Epithelial cell of proximal tubule (primary cell): ENCODE data around the gene OLIG1. TPM values are rescaled to one million over a fixed set of nuclear protein-coding genes. Genes with fewer than 3 reads are reported as not detected.

Source experiments
- DNase-seq: peaks from one replicate; pipeline ENCODE4 v3.0.0-alpha.2; 2011; ENCODE audit warnings: low read depth
- H3K4me3 ChIP-seq: 2 replicates; pipeline ENCODE4 v1.5.1; 2011; ENCODE audit warnings: low read depth, mild to moderate bottlenecking, low read length
- CTCF ChIP-seq: conservative IDR thresholded peaks from 2 replicates; pipeline ENCODE4 v1.5.1; 2012; ENCODE audit warnings: low read depth, mild to moderate bottlenecking, low read length
- total RNA-seq: library from RNA; depleted of rRNA; stranded (reverse); fragments of >200 nt; gene quantifications from 2 replicates; pipeline ENCODE4 v1.2.3, GENCODE V29; 2015

OLIG1 gene
- not detected in 2 replicates for total RNA-seq

- no peak for TF ChIP-seq CTCF
- no peak within 1 kb of the TSS for H3K4me3 ChIP-seq
- DNase-seq, result no peak
Observed at GRCh38 chr21:33069994-33070743, at the start of gene OLIG1. OLIG1 (plus strand) TSS chr21:33070141; CDS start chr21:33070247, 106 bp downstream.

GRCh38 chr21:33020558-33021100 lies 49.3 kb upstream of the OLIG1 start:
- H3K4me3 ChIP-seq, result no peak overlapping the region
- DNase-seq, result no peak
- TF ChIP-seq CTCF, result no peak

GRCh38 chr21:33021150-33021549 lies 48.8 kb upstream of the OLIG1 start:
- H3K4me3 ChIP-seq, result no peak overlapping the region
- no peak for DNase-seq
- TF ChIP-seq CTCF, result no peak

GRCh38 chr21:33021667-33022066 lies 48.3 kb upstream of the OLIG1 start:
- DNase-seq, result no peak
- TF ChIP-seq CTCF, result no peak
- H3K4me3 ChIP-seq, result no peak overlapping the region

- H3K4me3 ChIP-seq, result no peak overlapping the region
- DNase-seq, result no peak
- TF ChIP-seq CTCF, result no peak
Observed at GRCh38 chr21:33022489-33022827, 47.5 kb upstream of the OLIG1 start.

- DNase-seq, result no peak
- TF ChIP-seq CTCF, result no peak
- no peak overlapping the region for H3K4me3 ChIP-seq
Observed at GRCh38 chr21:33022828-33023573, 46.9 kb upstream of the OLIG1 start.
